Heart right ventricle (tissue), 16 donors: ENCODE data around the gene FAM209B. TPM values are rescaled to one million over a fixed set of nuclear protein-coding genes. Genes with fewer than 3 reads are reported as not detected.
"Not testable (repeated sequence)": the region's sequence is repeated elsewhere in the genome, so short reads cannot be mapped to it uniquely, and the experiment has no call there.

Experiments
- ATAC-seq, 8 donors: fragments of 200-7000 bp; cut with Tn5 transposase; one replicate each; pipeline ENCODE4 v1.9.1; 2020; ENCODE audit warnings: mild to moderate bottlenecking in 8 of 8, moderate library complexity in 8 of 8, moderate number of reproducible peaks in 1 of 8
- DNase-seq, 2 donors: peaks; one replicate each; pipeline ENCODE4 v3.0.0-alpha.2; 2020
- H3K27ac ChIP-seq, 10 donors: fragments of 200-600 bp; sonication (generic) in 2 of 10; one replicate each; pipeline versions ENCODE4 v1.5.0 to v1.8.0; 2020 to 2022; ENCODE audit warnings: mild to moderate bottlenecking in 3 of 10
- H3K27me3 ChIP-seq, 7 donors: fragments of 200-600 bp; one replicate each; pipeline ENCODE4 v1.8.0; 2021 to 2022; ENCODE audit warnings: mild to moderate bottlenecking in 2 of 7
- H3K36me3 ChIP-seq, 9 donors: fragments of 200-600 bp; sonication (generic) in 1 of 9; one replicate each; pipeline versions ENCODE4 v1.5.0 to v1.8.0; 2020 to 2022; ENCODE audit warnings: mild to moderate bottlenecking in 2 of 9
- H3K4me1 ChIP-seq, 9 donors: fragments of 200-600 bp; sonication (generic) in 1 of 9; one replicate each; pipeline versions ENCODE4 v1.5.0 to v1.8.0; 2020 to 2022; ENCODE audit warnings: mild to moderate bottlenecking in 4 of 9
- H3K4me3 ChIP-seq, 10 donors: fragments of 200-600 bp; sonication (generic) in 2 of 10; one replicate each; pipeline versions ENCODE4 v1.5.0 to v1.8.0; 2020 to 2022; ENCODE audit warnings: mild to moderate bottlenecking in 7 of 10, moderate library complexity in 2 of 10
- H3K9me3 ChIP-seq, 11 donors: fragments of 200-600 bp in 10 of 11; sonication (generic) in 2 of 11; one replicate each; pipeline versions ENCODE4 v1.5.0 to v1.8.0; 2013 to 2022; ENCODE audit warnings: mild to moderate bottlenecking in 2 of 11, control low read depth in 1 of 11, moderate library complexity in 1 of 11
- CTCF ChIP-seq, 9 donors: fragments of 200-600 bp; sonication (generic) in 2 of 9; IDR thresholded peaks; one replicate each; pipeline versions ENCODE4 v1.5.0 to v1.8.0; 2021 to 2022; ENCODE audit warnings: antibody characterized with exemption in 9 of 9, mild to moderate bottlenecking in 5 of 9, moderate library complexity in 1 of 9
- WGBS, 2 donors: extraction: QIAGEN DNeasy Blood & Tissue Kit; methylation state at CpG; one replicate each; pipeline ENCODE4 v1.1.7; 2013; ENCODE audit warnings: inconsistent platforms in 1 of 2; 5-methylcytosine and 5-hydroxymethylcytosine counted together
- intact Hi-C, 10 donors: fragments of 100-400 bp; cut with DNase I; formaldehyde crosslinking; loops; one replicate each; pipeline versions ENCODE4 v1.11.1 to v1.14.2; 2022
- polyA plus RNA-seq, 2 donors: library from polyadenylated mRNA; stranded (reverse); fragments of 200-250 nt; gene quantifications; one replicate each; pipeline ENCODE4 v1.2.3, GENCODE V29; 2013
- total RNA-seq, 10 donors: library from RNA; stranded (reverse); fragmentation: NEBNext Ultra II Directional in 3 of 10; extraction: Animal tissue kit (Norgen Biotek cat#: 25700) in 3 of 10; gene quantifications; one replicate each; pipeline versions ENCODE4 v1.2.1 to v1.2.4, GENCODE V29; 2021 to 2023
- donor health status: Arrhythmogenic right ventricular cardiomyopathy.
- donor health status: ischemic (EF 13 %, LVEDD 7.1; RV severe dilation, severe dysfunction).
- donor health status: healthy with polysubstance abuse.
- donor health status: DM: no; HTN: yes; CAD: no.
- donor health status: DM: no; HTN: no; CAD: no.
- donor health status: ischemic (EF 25% LVEDD 6.9; RV normal size, moderate dysfunction).
- donor health status: ischemic (EF 25% LVEDD 5.7; RV mildly dilated, moderate dysfunction).
- donor health status: healthy.
- donor health status: DM: yes; HTN: yes; CAD: no.
- donor health status: Ischemic cardiomyopathy.
- donor health status: ischemic (EF 35%, LVEDD 5.7; RV mildly dilated, moderate dysfunction).
- donor health status: nonischemic (EF 11% LVEDD 7.7; RV severe dilation, severe dysfunction).
- donor health status: DM: yes; HTN: yes; CAD: no.
- donor health status: PGD.
- donor health status: ischemic (EF 29% LVEDD 5.4; RV normal size, mild dysfunction).
- donor health status: nonischemic (EF 23%, LVEDD 6.1; RV moderate dilation, normal function).

FAM209B gene
- total and polyA plus RNA-seq, 12 donors: 0.34 to 1.1 (median 0.62) TPM; not detected in 9

GRCh38 chr20:56518126-56518525 lies 14.9 kb upstream of the FAM209B start:
- no peak for ATAC-seq
- intact Hi-C loops: no loop called here
- TF ChIP-seq CTCF (IDR thresholded peaks at IDR 0.05): no peak

GRCh38 chr20:56518721-56519398 lies 14.2 kb upstream of the FAM209B start:
- DNase-seq (no peak), ATAC-seq (no peak)
- intact Hi-C loops: no loop called here
- Histone ChIP-seq H3K27ac (no peak overlapping the region), H3K4me1 (peaks cover 0 to 18% (median 7%) of the 10 kb centered on the region in 9 donors), H3K4me3 (no peak overlapping the region), H3K27me3 (no peaks in the 10 kb centered on the region), H3K9me3 (peaks cover 0 to 31% (median 22%) of the 10 kb centered on the region in 11 donors), H3K36me3 (peaks cover 0 to 76% (median 42%) of the 10 kb centered on the region in 9 donors)
- WGBS, 2 donors: 96% methylated on average over 10 of the region's 10 CpGs
- no peak for TF ChIP-seq CTCF (IDR thresholded peaks at IDR 0.05)

More at GRCh38 chr20:56518126-56518525, 14.9 kb upstream of the FAM209B start:
- no peak for DNase-seq
- WGBS, 2 donors: 96 to 97% methylated on average over 14 of the region's 14 CpGs
- no peak overlapping the region for H3K27ac ChIP-seq
- peaks cover 0 to 18% (median 7%) of the 10 kb centered on the region in 9 donors for H3K4me1 ChIP-seq
- H3K9me3 ChIP-seq: peaks cover 0 to 31% (median 22%) of the 10 kb centered on the region in 11 donors
- peaks cover 0 to 83% (median 44%) of the 10 kb centered on the region in 9 donors for H3K36me3 ChIP-seq
- no peaks in the 10 kb centered on the region for H3K27me3 ChIP-seq
- H3K4me3 ChIP-seq: no peak overlapping the region

- Histone ChIP-seq H3K4me1 (peaks cover 0 to 18% (median 7%) of the 10 kb centered on the region in 9 donors), H3K9me3 (peaks cover 0 to 31% (median 22%) of the 10 kb centered on the region in 11 donors), H3K36me3 (peaks cover 0 to 69% (median 42%) of the 10 kb centered on the region in 9 donors), H3K27me3 (no peaks in the 10 kb centered on the region), H3K27ac (no peak overlapping the region), H3K4me3 (no peak overlapping the region)
- intact Hi-C loops: no loop called here
- no peak for TF ChIP-seq CTCF (IDR thresholded peaks at IDR 0.05)
- DNase-seq (no peak), ATAC-seq (no peak)
- WGBS, 2 donors: 99% methylated on average over 10 of the region's 10 CpGs
These were observed 13.5 kb upstream of the FAM209B start for GRCh38 chr20:56519551-56519950.

- peaks cover 0 to 18% (median 7%) of the 10 kb centered on the region in 9 donors for H3K4me1 ChIP-seq
- peaks cover 0 to 31% (median 22%) of the 10 kb centered on the region in 11 donors for H3K9me3 ChIP-seq
- intact Hi-C loops: no loop called here
- no peak for TF ChIP-seq CTCF (IDR thresholded peaks at IDR 0.05)
- H3K4me3 ChIP-seq: no peak overlapping the region
- H3K36me3 ChIP-seq: peaks cover 0 to 63% (median 42%) of the 10 kb centered on the region in 9 donors
- DNase-seq (no peak), ATAC-seq (no peak)
- 98% methylated on average over 10 of the region's 10 CpGs for WGBS, 2 donors
- no peaks in the 10 kb centered on the region for H3K27me3 ChIP-seq
- no peak overlapping the region for H3K27ac ChIP-seq
These were observed 12.9 kb upstream of the FAM209B start for GRCh38 chr20:56520180-56520579.

GRCh38 chr20:56520746-56521354 lies 12.2 kb upstream of the FAM209B start:
- Histone ChIP-seq H3K4me1 (peaks cover 0 to 15% (median 6%) of the 10 kb centered on the region in 9 donors), H3K36me3 (peaks cover 0 to 58% (median 42%) of the 10 kb centered on the region in 9 donors), H3K9me3 (peaks cover 0 to 31% (median 22%) of the 10 kb centered on the region in 11 donors)
- H3K27ac ChIP-seq, H3K4me3 ChIP-seq, intact Hi-C loops, H3K27me3 ChIP-seq, DNase-seq, ATAC-seq: not testable (repeated sequence)
- 96% methylated on average over 13 of the region's 13 CpGs for WGBS, 2 donors
